ENCODE measurements around the gene UBFD1. TPM values are rescaled to one million over a fixed set of nuclear protein-coding genes. Genes with fewer than 3 reads are reported as not detected.

UBFD1 gene
- total and polyA plus RNA-seq, 9 donors = 44.2 to 75.2 (median 60.6) TPM

- no peak for DNase-seq
- H3K4me3 ChIP-seq (ENCODE audit: low read length) = no peak overlapping the region
- no peaks in the 10 kb centered on the region for H3K9me3 ChIP-seq (replicated peaks; ENCODE audit: control insufficient read depth, low read depth, low read length)
- H3K4me1 ChIP-seq (ENCODE audit: control insufficient read depth, insufficient read depth, low read length) = peaks cover 13% of the 10 kb centered on the region
- peaks cover 12% of the 10 kb centered on the region for H3K36me3 ChIP-seq (ENCODE audit: control insufficient read depth, insufficient read depth, low read length)
- H3K27me3 ChIP-seq (ENCODE audit: control insufficient read depth, insufficient read depth, low read length) = no peaks in the 10 kb centered on the region
- no peak overlapping the region for H3K27ac ChIP-seq (ENCODE audit: low read length)
- no CpG with 5 or more reads among the region's 4 CpGs for WGBS (ENCODE audit: insufficient coverage)
These were observed 45.3 kb upstream of the UBFD1 start for GRCh38 chr16:23512168-23512695.

- Histone ChIP-seq H3K27ac (ENCODE audit: low read length) (no peak overlapping the region), H3K4me1 (ENCODE audit: control insufficient read depth, insufficient read depth, low read length) (peaks cover 4% of the 10 kb centered on the region), H3K4me3 (ENCODE audit: low read length) (no peak overlapping the region), H3K9me3 (replicated peaks; ENCODE audit: control insufficient read depth, low read depth, low read length) (no peaks in the 10 kb centered on the region), H3K36me3 (ENCODE audit: control insufficient read depth, insufficient read depth, low read length) (peaks cover 18% of the 10 kb centered on the region), H3K27me3 (ENCODE audit: control insufficient read depth, insufficient read depth, low read length) (no peaks in the 10 kb centered on the region)
- no peak for DNase-seq
- WGBS (ENCODE audit: insufficient coverage) = 73% methylated on average over 2 of the region's 7 CpGs
These were observed 43.0 kb upstream of the UBFD1 start for GRCh38 chr16:23514381-23515152.

- H3K9me3 ChIP-seq (replicated peaks; ENCODE audit: control insufficient read depth, low read depth, low read length) = no peaks in the 10 kb centered on the region
- no peaks in the 10 kb centered on the region for H3K27me3 ChIP-seq (ENCODE audit: control insufficient read depth, insufficient read depth, low read length)
- no peak overlapping the region for H3K27ac ChIP-seq (ENCODE audit: low read length)
- H3K4me3 ChIP-seq (ENCODE audit: low read length) = no peak overlapping the region
- H3K36me3 ChIP-seq (ENCODE audit: control insufficient read depth, insufficient read depth, low read length) = peaks cover 18% of the 10 kb centered on the region
- no CpG with 5 or more reads among the region's 5 CpGs for WGBS (ENCODE audit: insufficient coverage)
- peaks cover 4% of the 10 kb centered on the region for H3K4me1 ChIP-seq (ENCODE audit: control insufficient read depth, insufficient read depth, low read length)
- no peak for DNase-seq
These were observed 41.6 kb upstream of the UBFD1 start for GRCh38 chr16:23515881-23516280.

DNA sequence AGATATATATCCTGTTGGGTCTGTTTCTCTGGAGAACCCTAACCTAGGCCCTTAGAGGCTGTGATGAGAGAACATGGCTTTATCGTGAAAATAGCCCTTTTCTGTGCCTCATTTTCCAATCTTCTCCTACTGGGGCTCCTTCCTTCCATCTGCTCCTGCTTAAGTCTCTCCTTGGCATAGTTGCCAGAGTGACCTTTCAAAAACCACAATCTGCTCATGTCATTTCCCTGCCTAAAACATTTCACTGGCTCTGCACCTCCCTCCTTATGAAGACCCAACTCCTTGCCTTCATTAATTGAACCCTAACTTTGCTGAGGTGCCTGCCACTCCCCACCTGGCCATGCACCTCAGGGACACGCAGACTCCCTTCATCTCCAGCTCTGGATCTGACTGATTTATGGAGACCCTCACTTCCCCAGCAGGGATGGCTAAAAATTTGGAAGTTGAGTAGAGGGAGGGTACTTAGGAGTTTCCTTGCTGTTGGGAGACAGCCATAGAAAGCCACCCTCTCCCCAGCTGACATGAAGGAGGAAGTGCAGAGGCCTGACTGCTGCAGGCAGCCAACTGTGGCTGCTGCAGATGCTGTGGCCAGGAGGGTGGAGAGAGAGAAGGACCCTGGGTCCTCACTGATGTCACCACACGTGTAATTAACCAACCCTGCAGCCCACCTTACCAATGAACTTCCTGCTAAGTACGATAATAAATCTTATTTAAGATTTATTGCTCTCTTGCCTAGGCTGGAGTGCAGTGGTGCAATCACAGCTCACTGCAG, 41.0 kb upstream of the UBFD1 start:
- Histone ChIP-seq H3K4me3 (ENCODE audit: low read length) (no peak overlapping the region), H3K4me1 (ENCODE audit: control insufficient read depth, insufficient read depth, low read length) (peaks cover 4% of the 10 kb centered on the region), H3K27ac (ENCODE audit: low read length) (no peak overlapping the region), H3K27me3 (ENCODE audit: control insufficient read depth, insufficient read depth, low read length) (no peaks in the 10 kb centered on the region), H3K9me3 (replicated peaks; ENCODE audit: control insufficient read depth, low read depth, low read length) (no peaks in the 10 kb centered on the region), H3K36me3 (ENCODE audit: control insufficient read depth, insufficient read depth, low read length) (peaks cover 18% of the 10 kb centered on the region)
- WGBS (ENCODE audit: insufficient coverage) = 80% methylated on average over 2 of the region's 4 CpGs
- DNase-seq = no peak

GRCh38 chr16:23518435-23518891, 39.1 kb upstream of the UBFD1 start:
- Histone ChIP-seq H3K9me3 (replicated peaks; ENCODE audit: control insufficient read depth, low read depth, low read length) (no peaks in the 10 kb centered on the region), H3K4me3 (ENCODE audit: low read length) (no peak overlapping the region), H3K27ac (ENCODE audit: low read length) (no peak overlapping the region), H3K27me3 (ENCODE audit: control insufficient read depth, insufficient read depth, low read length) (no peaks in the 10 kb centered on the region), H3K36me3 (ENCODE audit: control insufficient read depth, insufficient read depth, low read length) (peaks cover 28% of the 10 kb centered on the region), H3K4me1 (ENCODE audit: control insufficient read depth, insufficient read depth, low read length) (peaks cover 4% of the 10 kb centered on the region)
- DNase-seq = peak; percentile 33
- no CpG with 5 or more reads among the region's 3 CpGs for WGBS (ENCODE audit: insufficient coverage)

DNA sequence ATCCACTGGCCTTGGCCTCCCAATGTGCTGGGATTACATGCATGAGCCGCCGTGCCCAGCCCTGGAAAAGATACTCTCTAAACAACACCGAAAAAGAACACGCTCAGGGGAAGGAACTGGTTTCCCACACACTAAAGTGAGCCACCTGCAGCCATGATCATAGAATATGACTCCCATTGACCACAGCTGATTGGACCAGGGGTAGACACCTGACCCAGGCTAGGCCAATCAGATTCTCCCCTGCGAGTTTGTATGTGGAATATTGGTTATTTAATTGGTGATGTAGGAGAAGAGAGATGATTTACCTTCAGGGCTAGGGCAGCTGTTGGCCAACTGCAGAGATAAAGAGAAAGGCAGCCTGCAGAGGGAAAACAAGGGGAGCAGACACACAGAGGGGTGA, 38.2 kb upstream of the UBFD1 start:
- no peak for DNase-seq
- Histone ChIP-seq H3K36me3 (ENCODE audit: control insufficient read depth, insufficient read depth, low read length) (peaks cover 34% of the 10 kb centered on the region), H3K9me3 (replicated peaks; ENCODE audit: control insufficient read depth, low read depth, low read length) (no peaks in the 10 kb centered on the region), H3K27me3 (ENCODE audit: control insufficient read depth, insufficient read depth, low read length) (no peaks in the 10 kb centered on the region), H3K4me1 (ENCODE audit: control insufficient read depth, insufficient read depth, low read length) (peaks cover 4% of the 10 kb centered on the region), H3K27ac (ENCODE audit: low read length) (no peak overlapping the region), H3K4me3 (ENCODE audit: low read length) (no peak overlapping the region)
- 100% methylated on average over 1 of the region's 5 CpGs for WGBS (ENCODE audit: insufficient coverage)

DNA sequence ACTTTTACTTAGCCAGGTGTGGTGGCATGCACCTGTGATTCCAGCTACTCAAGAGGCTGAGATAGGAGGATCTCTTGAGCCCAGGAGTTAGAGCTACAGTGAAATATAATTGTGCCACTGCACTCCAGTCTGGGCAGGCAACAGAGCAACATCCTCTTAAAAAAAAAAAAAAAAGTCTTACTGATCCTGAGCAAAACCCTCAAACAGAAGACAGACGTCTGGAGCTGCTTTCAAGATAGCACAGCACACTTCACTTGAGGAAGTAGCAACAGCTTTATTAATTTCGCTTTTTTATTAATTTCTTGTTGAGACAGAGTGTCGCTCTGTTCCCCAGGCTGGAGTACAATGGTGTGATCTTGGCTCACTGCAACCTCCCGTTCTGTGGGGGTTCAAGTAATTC, 37.0 kb upstream of the UBFD1 start:
- H3K4me1 ChIP-seq (ENCODE audit: control insufficient read depth, insufficient read depth, low read length) = peaks cover 4% of the 10 kb centered on the region

GRCh38 chr16:23521037-23521743, 36.3 kb upstream of the UBFD1 start:
- H3K36me3 ChIP-seq (ENCODE audit: control insufficient read depth, insufficient read depth, low read length) = peaks cover 37% of the 10 kb centered on the region
- 100% methylated on average over 1 of the region's 4 CpGs for WGBS (ENCODE audit: insufficient coverage)

More for the DNA sequence above, 37.0 kb upstream of the UBFD1 start:
- Histone ChIP-seq H3K27ac (ENCODE audit: low read length) (no peak overlapping the region), H3K36me3 (ENCODE audit: control insufficient read depth, insufficient read depth, low read length) (peaks cover 37% of the 10 kb centered on the region), H3K4me3 (ENCODE audit: low read length) (no peak overlapping the region), H3K27me3 (ENCODE audit: control insufficient read depth, insufficient read depth, low read length) (no peaks in the 10 kb centered on the region), H3K9me3 (replicated peaks; ENCODE audit: control insufficient read depth, low read depth, low read length) (no peaks in the 10 kb centered on the region)
- no peak for DNase-seq
- WGBS (ENCODE audit: insufficient coverage) = 100% methylated on average over 2 of the region's 4 CpGs

GRCh38 chr16:23521965-23522364, 35.6 kb upstream of the UBFD1 start:
- H3K4me1 ChIP-seq (ENCODE audit: control insufficient read depth, insufficient read depth, low read length) = peaks cover 4% of the 10 kb centered on the region
- 100% methylated on average over 1 of the region's 4 CpGs for WGBS (ENCODE audit: insufficient coverage)
- no peaks in the 10 kb centered on the region for H3K9me3 ChIP-seq (replicated peaks; ENCODE audit: control insufficient read depth, low read depth, low read length)
- H3K27ac ChIP-seq (ENCODE audit: low read length) = no peak overlapping the region
- H3K36me3 ChIP-seq (ENCODE audit: control insufficient read depth, insufficient read depth, low read length) = peaks cover 38% of the 10 kb centered on the region
- H3K4me3 ChIP-seq (ENCODE audit: low read length) = no peak overlapping the region
- no peaks in the 10 kb centered on the region for H3K27me3 ChIP-seq (ENCODE audit: control insufficient read depth, insufficient read depth, low read length)
- no peak for DNase-seq

More at GRCh38 chr16:23521037-23521743, 36.3 kb upstream of the UBFD1 start:
- no peak for DNase-seq
- H3K27ac ChIP-seq (ENCODE audit: low read length) = no peak overlapping the region
- H3K27me3 ChIP-seq (ENCODE audit: control insufficient read depth, insufficient read depth, low read length) = no peaks in the 10 kb centered on the region
- no peaks in the 10 kb centered on the region for H3K9me3 ChIP-seq (replicated peaks; ENCODE audit: control insufficient read depth, low read depth, low read length)
- H3K4me1 ChIP-seq (ENCODE audit: control insufficient read depth, insufficient read depth, low read length) = peaks cover 4% of the 10 kb centered on the region
- H3K4me3 ChIP-seq (ENCODE audit: low read length) = no peak overlapping the region

- Histone ChIP-seq H3K4me1 (ENCODE audit: control insufficient read depth, insufficient read depth, low read length) (peaks cover 1% of the 10 kb centered on the region), H3K36me3 (ENCODE audit: control insufficient read depth, insufficient read depth, low read length) (peaks cover 49% of the 10 kb centered on the region), H3K4me3 (ENCODE audit: low read length) (no peak overlapping the region), H3K27me3 (ENCODE audit: control insufficient read depth, insufficient read depth, low read length) (no peaks in the 10 kb centered on the region), H3K9me3 (replicated peaks; ENCODE audit: control insufficient read depth, low read depth, low read length) (no peaks in the 10 kb centered on the region), H3K27ac (ENCODE audit: low read length) (peak overlapping the region; percentile 42)
- WGBS (ENCODE audit: insufficient coverage) = 86% methylated on average over 6 of the region's 6 CpGs
- peak; percentile 19 for DNase-seq
These were observed 34.2 kb upstream of the UBFD1 start for GRCh38 chr16:23523321-23523720.

Measured in muscle of leg (tissue), 11 donors.